ENCODE data around the gene SMC1A. TPM values are rescaled to one million over a fixed set of nuclear protein-coding genes. Genes with fewer than 3 reads are reported as not detected.

SMC1A gene
- total and polyA plus RNA-seq, 2 of the 8 experiments (the other 6 are each of a cell fraction or from before 2014, with no cell fraction given), result 22.2 to 98.1 TPM

- TF ChIP-seq CHD7 (IDR thresholded peaks at IDR 0.05; ENCODE audit: insufficient replicate concordance, low read length), result no peak
- TF ChIP-seq TEAD4 (IDR thresholded peaks at IDR 0.05; ENCODE audit: low read depth, low read length), result no peak
- no peak for TF ChIP-seq SUZ12 (IDR thresholded peaks at IDR 0.05; ENCODE audit: low read length)
- no peak for TF ChIP-seq KDM5A (IDR thresholded peaks at IDR 0.05; ENCODE audit: low read length)
- no peak for TF ChIP-seq EGR1 (IDR thresholded peaks at IDR 0.05; ENCODE audit: borderline replicate concordance, low read depth, low read length)
- TF ChIP-seq RFX5 (IDR thresholded peaks at IDR 0.05; ENCODE audit: borderline replicate concordance, low read depth, low read length), result no peak
Measured at GRCh38 chrX:53438832-53439230, 16.4 kb upstream of the SMC1A start (continued).
